Vagina (tissue), 2 donors: Measurements from ENCODE around the gene CAMKMT.

Experiments
- POLR2AphosphoS5 ChIP-seq, 2 donors: sonication (generic); formaldehyde crosslinking; IDR thresholded peaks; one replicate each; pipeline ENCODE4 v1.9.0; 2017; ENCODE audit warnings: antibody characterized with exemption in 2 of 2, mild to moderate bottlenecking in 2 of 2, low read depth in 1 of 2; ENCODE audit not compliant: insufficient read depth in 1 of 2
- TF ChIP-seq, protein P1 (sequence below), 3 experiments: fragments of 450-650 bp in 2 of 3; fragments of 200-600 bp in 1 of 3; sonication (generic) in 1 of 3; IDR thresholded peaks; one replicate each; pipeline ENCODE4 v1.5.1; 2017 to 2019; ENCODE audit warnings: antibody characterized with exemption in 3 of 3, mild to moderate bottlenecking in 2 of 3, moderate library complexity in 2 of 3

GRCh38 chr2:44480068-44480467 lies 118.3 kb downstream of the CAMKMT start:
- TF ChIP-seq, protein P1, sequence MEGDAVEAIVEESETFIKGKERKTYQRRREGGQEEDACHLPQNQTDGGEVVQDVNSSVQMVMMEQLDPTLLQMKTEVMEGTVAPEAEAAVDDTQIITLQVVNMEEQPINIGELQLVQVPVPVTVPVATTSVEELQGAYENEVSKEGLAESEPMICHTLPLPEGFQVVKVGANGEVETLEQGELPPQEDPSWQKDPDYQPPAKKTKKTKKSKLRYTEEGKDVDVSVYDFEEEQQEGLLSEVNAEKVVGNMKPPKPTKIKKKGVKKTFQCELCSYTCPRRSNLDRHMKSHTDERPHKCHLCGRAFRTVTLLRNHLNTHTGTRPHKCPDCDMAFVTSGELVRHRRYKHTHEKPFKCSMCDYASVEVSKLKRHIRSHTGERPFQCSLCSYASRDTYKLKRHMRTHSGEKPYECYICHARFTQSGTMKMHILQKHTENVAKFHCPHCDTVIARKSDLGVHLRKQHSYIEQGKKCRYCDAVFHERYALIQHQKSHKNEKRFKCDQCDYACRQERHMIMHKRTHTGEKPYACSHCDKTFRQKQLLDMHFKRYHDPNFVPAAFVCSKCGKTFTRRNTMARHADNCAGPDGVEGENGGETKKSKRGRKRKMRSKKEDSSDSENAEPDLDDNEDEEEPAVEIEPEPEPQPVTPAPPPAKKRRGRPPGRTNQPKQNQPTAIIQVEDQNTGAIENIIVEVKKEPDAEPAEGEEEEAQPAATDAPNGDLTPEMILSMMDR (IDR thresholded peaks at IDR 0.05) = no peak
- TF ChIP-seq POLR2AphosphoS5 (IDR thresholded peaks at IDR 0.05; ENCODE audit: insufficient read depth in 1 of 2, low read depth in 1 of 2) = no peak
